ENCODE measurements around the gene TRIP10. TPM values are rescaled to one million over a fixed set of nuclear protein-coding genes. Genes with fewer than 3 reads are reported as not detected.
"Not testable (repeated sequence)": the region's sequence is repeated elsewhere in the genome, so short reads cannot be mapped to it uniquely, and the experiment has no call there.

Gene TRIP10
- total RNA-seq, 3 donors from 2014 or later, result 56.9 to 98.1 (median 87.5) TPM

DNA sequence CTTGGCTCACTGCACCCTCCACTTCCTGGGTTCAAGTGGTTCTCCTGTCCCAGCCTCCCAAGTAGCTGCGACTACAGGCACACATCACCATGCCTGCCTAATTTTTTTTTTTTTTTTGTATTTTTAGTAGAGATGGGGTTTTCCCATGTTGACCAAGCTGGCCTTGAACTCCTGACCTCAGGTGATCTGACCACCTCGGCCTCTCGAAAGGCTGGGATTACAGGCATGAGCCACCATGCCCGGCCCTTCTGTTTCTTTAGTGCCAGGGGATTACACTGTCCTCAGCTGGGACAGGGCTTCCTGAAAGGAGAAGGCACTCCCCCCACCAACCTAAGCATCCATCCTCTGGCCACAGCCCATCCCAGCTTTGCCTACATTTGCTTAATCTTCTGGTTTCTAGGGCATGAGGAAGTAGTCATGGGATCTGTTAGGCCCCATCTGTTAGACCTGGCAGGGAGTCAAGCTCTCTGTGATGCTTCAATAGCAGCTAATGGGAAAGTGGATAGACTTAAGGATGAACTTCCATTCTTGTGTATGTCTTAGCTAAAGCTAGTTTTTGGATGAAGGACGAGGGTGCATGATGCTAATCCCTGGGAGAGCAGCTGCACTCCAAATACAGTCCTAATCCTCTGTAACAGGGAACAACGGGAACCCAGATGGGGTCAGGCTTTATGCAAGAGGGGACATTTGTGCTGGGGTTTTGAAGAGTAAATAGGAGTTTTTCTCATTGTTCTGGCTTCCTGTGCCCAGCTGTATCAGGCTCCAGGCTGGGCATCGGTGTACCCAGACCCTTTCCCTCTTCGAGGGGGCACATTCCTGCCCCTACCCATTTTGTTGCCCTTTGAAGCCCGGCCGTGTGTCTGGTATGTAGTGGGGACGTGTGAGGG, 35.6 kb downstream of the TRIP10 start:
- Histone ChIP-seq H3K4me1 (no peaks in the 10 kb centered on the region), H3K36me3 (no peaks in the 10 kb centered on the region), H3K27me3 (no peaks in the 10 kb centered on the region), H3K4me3 (no peak overlapping the region), H3K9me3 (no peaks in the 10 kb centered on the region), H3K27ac (no peak overlapping the region)
- intact Hi-C loops (cut with DNase I; ENCODE audit: low total_unique reads), result no loop called here
- TF ChIP-seq, protein P1, sequence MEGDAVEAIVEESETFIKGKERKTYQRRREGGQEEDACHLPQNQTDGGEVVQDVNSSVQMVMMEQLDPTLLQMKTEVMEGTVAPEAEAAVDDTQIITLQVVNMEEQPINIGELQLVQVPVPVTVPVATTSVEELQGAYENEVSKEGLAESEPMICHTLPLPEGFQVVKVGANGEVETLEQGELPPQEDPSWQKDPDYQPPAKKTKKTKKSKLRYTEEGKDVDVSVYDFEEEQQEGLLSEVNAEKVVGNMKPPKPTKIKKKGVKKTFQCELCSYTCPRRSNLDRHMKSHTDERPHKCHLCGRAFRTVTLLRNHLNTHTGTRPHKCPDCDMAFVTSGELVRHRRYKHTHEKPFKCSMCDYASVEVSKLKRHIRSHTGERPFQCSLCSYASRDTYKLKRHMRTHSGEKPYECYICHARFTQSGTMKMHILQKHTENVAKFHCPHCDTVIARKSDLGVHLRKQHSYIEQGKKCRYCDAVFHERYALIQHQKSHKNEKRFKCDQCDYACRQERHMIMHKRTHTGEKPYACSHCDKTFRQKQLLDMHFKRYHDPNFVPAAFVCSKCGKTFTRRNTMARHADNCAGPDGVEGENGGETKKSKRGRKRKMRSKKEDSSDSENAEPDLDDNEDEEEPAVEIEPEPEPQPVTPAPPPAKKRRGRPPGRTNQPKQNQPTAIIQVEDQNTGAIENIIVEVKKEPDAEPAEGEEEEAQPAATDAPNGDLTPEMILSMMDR (IDR thresholded peaks at IDR 0.05), result no peak
- no peak for TF ChIP-seq POLR2AphosphoS5 (IDR thresholded peaks at IDR 0.05)
- TF ChIP-seq POLR2A (IDR thresholded peaks at IDR 0.05), result no peak
- DNase-seq (ENCODE audit: low spot score in 2 of 2), result no peak

DNA sequence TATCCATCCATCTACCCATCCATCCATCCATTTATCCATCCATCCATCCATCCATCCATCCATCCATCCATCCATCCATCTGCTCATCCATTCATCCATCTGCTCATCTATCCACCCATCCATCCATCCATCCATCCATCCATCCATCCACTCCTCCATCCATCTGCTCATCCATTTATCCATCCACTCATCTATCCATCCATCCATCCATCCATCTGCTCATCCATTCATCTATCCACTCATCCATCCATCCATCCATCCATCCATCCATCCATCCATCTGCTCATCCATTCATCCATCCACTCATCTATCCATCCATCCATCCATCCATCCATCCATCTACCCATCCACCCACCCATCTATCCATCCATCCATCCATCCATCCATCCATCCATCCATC, 36.6 kb downstream of the TRIP10 start:
- DNase-seq (ENCODE audit: low spot score in 2 of 2); H3K4me3 ChIP-seq; H3K9me3 ChIP-seq; H3K4me1 ChIP-seq; intact Hi-C loops (cut with DNase I; ENCODE audit: low total_unique reads); H3K36me3 ChIP-seq; H3K27ac ChIP-seq; H3K27me3 ChIP-seq: not testable (repeated sequence)

DNA sequence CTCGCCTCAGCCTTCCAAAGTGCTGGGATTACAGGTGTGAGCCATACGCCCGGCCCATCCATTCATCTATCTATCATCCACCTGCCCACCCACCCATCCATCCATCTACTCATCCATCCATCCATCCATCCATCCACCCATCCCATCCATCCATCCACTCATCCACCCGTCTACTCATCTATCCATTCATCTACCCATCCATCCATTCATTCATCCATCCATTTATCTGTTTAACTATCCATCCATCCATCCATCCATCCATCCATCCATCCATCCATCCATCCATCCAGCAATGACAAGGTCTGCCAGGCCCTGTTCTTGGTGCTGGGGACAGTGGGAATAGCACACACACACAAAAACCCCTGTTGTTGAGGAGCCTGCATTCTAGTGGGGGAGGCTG, 37.5 kb downstream of the TRIP10 start:
- no peaks in the 10 kb centered on the region for H3K9me3 ChIP-seq
- intact Hi-C loops (cut with DNase I; ENCODE audit: low total_unique reads), result no loop called here
- H3K27me3 ChIP-seq, result no peaks in the 10 kb centered on the region
- no peak overlapping the region for H3K27ac ChIP-seq
- TF ChIP-seq POLR2A (IDR thresholded peaks at IDR 0.05) (no peak), POLR2AphosphoS5 (IDR thresholded peaks at IDR 0.05) (no peak)
- TF ChIP-seq, protein P1 (IDR thresholded peaks at IDR 0.05), result no peak
- no peaks in the 10 kb centered on the region for H3K4me1 ChIP-seq
- no peak for DNase-seq (ENCODE audit: low spot score in 2 of 2)
- no peaks in the 10 kb centered on the region for H3K36me3 ChIP-seq
- no peak overlapping the region for H3K4me3 ChIP-seq

DNA sequence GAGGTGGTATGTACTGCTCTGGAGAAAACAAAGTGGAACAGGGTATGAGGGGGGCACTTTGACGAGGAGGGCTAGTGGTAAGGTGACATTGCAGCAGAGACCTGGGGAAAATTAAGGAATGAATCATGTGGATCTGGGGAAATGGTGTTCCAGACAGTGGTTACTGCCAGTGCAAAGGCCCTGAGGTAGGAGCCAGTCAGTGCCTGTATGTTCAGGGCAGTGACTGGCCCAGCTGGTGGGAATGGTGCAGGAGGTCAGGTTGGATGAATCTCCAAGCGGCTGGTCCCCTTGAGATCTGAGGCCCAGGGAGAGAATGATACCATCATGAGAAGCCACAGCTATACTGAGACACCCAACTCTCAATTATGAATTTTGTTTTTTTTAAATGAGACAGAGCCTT, 38.0 kb downstream of the TRIP10 start:
- Histone ChIP-seq H3K4me3 (no peak overlapping the region), H3K27ac (no peak overlapping the region), H3K9me3 (no peaks in the 10 kb centered on the region), H3K36me3 (no peaks in the 10 kb centered on the region), H3K4me1 (no peaks in the 10 kb centered on the region), H3K27me3 (no peaks in the 10 kb centered on the region)
- no peak for DNase-seq (ENCODE audit: low spot score in 2 of 2)
- no peak for TF ChIP-seq POLR2A (IDR thresholded peaks at IDR 0.05)
- no peak for TF ChIP-seq POLR2AphosphoS5 (IDR thresholded peaks at IDR 0.05)
- TF ChIP-seq, protein P1 (IDR thresholded peaks at IDR 0.05), result no peak
- intact Hi-C loops (cut with DNase I; ENCODE audit: low total_unique reads), result no loop called here

DNA sequence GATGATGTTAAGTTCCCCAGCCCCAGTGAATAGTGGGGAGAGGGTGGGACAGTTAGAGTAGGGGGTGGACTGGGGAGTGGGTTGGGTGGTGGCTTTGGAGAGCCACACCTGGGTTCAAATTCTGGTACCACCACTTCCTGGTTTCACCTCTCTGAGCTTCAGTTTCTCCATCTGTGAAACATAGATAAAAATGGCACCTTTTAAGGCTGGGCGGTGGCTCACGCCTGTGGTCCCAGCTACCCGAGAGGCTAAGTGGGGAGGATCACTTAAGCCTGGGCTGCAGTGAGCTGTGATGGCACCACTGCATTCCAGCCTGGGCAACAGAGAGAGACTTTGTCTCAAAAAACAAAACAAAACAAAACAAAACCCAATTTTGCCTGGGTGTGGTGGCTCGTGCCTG, 38.9 kb downstream of the TRIP10 start:
- Histone ChIP-seq H3K9me3 (no peaks in the 10 kb centered on the region), H3K4me3 (no peak overlapping the region), H3K4me1 (no peaks in the 10 kb centered on the region), H3K27ac (no peak overlapping the region), H3K36me3 (no peaks in the 10 kb centered on the region), H3K27me3 (no peaks in the 10 kb centered on the region)
- DNase-seq (ENCODE audit: low spot score in 2 of 2), result no peak
- TF ChIP-seq, protein P1 (IDR thresholded peaks at IDR 0.05), result no peak
- TF ChIP-seq POLR2A (IDR thresholded peaks at IDR 0.05), result no peak
- TF ChIP-seq POLR2AphosphoS5 (IDR thresholded peaks at IDR 0.05), result no peak
- intact Hi-C loops (cut with DNase I; ENCODE audit: low total_unique reads), result no loop called here
